GM21529 (cell line): Measurements from ENCODE around the gene C1QTNF1.

Experiments used
- ATAC-seq: cut with Tn5 transposase; IDR thresholded peaks from one replicate; pipeline ENCODE4 v1.9.1; 2021; ENCODE audit not compliant: unreplicated experiment

C1QTNF1 gene

DNA sequence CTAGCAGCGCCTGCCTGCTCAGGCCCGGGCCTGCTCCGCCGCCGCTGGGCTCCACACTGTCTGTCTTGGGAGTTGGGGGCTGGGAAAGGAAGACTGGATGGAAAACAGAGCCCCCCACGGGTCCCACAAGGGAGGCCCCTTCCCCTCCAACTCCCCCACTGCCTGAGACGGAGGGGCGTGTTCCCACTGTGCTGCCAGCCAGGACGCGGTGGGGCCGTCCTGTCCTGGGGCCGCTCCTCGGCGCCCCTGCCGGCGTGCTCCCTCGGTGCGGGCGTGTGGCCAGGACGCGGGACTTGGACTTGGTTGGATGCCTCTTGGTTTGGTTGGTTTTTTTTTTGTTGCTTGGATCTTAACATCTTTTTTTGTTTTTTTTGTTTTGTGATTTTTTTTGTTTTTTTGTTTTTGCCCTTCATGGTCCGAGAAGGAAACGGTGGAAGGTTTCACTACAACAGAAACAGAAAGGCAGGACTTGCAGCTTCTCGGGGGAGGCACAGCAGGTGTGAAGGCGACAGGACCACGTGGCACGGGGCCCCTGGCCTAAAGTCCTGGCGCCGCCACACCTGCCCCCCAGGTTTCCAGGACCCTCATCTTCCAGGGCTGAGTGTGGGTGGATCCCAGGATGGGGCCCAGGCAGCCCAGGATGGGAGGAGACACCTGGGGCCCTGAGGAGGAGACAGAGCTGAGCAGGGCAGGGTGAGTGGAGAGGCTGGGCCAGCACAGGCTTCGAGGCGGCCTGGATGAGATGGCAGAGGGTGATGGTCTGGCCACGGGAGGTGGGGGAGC lies 66.7 kb downstream of the C1QTNF1 start:
- ATAC-seq = no peak

DNA sequence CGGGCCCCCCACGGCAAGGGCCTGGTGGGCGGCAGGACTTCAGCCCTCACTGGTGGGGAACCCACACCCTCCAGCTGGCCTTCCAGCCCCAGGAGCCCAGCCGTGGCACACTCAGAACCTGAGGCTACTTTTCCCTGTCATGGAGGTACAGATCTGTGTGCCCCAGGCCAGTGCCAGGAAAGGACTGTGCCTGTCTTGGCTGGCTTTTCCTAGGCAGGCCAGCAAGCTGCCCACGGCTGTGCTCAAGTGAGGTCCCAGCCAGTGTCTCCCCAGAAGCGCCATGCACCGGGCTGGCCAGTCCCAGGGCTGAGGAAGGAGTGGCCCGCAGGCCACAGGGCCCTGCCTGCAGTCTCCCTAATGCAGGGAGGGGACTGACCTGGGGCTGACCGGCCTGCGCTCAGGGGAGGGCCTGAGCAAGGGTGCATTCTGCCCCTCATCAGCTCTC lies 67.3 kb downstream of the C1QTNF1 start:
- ATAC-seq = no peak

DNA sequence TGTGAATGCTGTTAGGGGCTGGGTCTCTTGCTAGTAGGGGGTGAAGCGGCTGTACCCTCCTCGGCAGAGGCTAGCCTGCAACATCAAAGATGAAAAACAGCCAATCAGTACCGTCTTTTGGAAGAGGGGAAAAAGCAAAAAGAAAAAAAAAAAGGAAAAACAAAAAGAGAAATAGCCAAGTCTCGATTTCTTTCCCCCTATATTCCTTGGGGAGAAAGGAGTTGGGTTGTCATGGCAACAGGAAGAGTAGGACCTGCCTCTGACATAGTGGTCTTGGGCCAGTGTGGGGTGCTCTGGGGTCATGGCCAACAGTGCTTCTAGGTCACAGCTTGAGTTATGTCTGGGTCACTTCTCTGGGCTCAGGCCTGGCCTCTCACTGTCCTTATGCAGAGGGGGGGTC lies 68.6 kb downstream of the C1QTNF1 start:
- ATAC-seq = no peak

DNA sequence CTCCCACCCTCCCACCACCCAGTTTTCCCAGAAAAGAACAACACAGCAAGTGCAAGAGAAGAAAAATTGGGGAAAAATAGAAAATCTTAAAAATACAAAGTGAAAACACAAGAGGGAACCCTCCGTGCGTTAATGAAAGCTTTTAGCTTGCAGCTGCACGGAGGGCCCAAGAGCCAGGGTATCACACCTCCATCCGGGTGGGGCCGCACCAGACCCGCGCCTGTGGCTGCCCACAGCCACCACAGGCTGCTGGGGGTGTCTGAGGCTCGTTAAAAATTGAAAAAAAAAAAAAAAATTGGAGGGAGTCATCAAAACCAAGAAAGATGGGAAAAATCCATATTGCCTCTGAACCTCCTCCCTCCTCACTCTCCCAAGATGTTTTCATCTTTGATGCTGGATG lies 69.3 kb downstream of the C1QTNF1 start:
- ATAC-seq = no peak

DNA sequence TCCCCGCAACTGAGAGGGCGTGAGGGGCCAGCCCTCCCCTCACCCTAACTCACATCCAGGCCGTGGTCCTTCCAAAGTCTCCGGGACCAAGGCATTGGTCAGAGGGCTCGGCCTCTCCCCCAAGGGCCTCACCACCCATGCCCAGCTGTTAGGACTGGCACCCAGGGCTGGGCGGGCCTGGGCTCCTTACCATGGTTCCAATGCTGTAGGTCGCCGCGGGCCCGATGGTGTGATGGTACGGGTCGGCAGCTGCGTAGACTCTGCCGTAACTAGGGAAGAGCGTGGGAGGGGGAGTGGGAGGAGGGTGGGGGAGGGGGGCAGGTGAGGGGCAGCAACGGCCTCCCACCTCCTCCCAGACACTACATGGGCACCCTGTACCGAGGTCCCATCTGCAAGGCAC lies 70.3 kb downstream of the C1QTNF1 start:
- ATAC-seq = no peak

DNA sequence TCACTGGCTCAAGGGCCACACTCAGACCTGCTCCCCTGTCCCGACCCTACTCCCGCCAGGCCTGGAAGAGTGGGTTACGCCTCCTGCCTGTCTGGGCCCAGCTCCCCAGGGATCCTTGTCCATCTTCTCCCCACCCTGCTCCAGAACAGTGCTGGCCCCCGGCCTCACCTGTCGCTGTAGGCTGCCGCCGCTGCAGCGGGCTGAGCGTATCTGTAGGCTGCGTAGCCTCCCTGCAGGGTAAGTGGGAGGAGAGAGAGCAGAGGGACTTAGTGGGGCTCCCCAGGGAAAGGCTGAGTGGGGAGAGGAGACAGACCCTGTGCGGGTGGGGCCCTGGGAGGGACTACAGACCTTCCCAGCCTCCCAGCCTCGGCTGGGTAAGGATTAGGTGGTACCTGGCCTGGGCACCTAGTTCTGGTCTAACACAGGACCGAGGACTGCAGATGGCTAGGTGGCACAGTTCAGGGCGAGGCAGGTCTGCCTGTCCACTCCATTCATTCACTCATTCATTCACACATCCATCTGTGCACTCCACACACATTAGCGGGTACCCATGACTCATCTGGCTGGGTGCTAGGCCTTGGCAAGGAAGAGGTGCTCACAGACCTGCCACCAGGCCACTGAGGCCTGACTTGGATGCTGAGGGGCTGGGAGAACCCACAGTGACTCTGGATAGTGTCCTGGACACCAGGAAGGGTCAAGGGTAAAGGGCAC lies 71.5 kb downstream of the C1QTNF1 start:
- no peak for ATAC-seq

DNA sequence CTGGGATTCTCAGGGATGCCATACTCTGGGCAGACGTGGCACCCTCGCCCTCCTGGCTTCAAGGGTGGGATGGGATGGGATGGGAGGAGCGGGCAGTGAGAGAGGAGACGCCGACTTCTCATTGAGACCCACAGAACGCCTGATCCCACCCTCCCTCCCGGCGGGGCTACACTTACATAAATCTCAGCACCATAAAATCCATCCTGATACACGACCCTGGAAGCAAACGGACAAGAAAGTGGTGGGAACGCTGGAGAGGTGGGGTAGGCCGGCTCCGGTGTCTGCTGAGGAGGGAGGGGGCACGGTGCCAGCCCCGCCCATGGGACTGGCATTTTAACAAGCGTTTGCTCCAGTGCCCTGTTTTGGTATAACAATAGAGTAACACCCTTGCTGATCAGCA lies 72.5 kb downstream of the C1QTNF1 start:
- ATAC-seq = no peak

DNA sequence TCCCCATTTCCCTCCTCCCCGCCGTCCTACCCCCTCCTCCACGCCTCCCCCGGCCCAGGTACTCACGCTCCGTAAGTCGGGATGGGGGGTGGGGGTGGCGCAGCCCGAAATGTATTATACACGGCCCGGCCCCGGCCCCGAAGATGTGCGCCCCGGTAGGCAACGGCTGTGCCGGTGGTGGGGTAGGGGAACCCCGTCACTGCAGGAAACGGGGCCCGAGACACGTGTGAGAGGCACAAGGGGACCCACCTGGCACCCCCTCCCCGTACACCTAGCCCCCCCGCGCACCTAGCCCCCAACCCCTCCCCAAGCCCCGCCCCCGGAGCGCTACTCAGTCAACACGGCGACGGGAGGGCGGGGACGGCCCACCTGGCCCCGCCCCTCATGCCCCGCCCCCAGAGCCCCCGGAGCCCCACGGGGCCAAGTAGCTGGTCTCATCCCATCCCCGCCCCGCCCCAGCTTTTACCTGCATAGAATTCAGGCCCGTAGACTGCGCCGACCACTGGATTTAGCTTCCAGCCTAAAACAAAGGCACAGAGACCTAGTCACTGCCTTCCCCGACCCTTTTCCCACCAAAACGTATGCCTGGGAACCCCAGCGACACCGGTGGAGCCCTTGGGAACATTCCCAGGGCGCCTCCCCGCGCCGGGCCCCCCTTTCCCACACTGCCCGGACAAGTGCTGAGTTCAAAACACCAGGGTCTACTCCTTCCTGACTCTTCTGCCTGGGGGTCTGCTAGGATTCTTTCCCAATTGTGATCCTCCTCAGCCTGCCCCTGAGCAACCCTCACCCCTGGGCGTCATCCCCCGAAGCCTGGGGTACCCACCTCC lies 73.5 kb downstream of the C1QTNF1 start:
- ATAC-seq = no peak

DNA sequence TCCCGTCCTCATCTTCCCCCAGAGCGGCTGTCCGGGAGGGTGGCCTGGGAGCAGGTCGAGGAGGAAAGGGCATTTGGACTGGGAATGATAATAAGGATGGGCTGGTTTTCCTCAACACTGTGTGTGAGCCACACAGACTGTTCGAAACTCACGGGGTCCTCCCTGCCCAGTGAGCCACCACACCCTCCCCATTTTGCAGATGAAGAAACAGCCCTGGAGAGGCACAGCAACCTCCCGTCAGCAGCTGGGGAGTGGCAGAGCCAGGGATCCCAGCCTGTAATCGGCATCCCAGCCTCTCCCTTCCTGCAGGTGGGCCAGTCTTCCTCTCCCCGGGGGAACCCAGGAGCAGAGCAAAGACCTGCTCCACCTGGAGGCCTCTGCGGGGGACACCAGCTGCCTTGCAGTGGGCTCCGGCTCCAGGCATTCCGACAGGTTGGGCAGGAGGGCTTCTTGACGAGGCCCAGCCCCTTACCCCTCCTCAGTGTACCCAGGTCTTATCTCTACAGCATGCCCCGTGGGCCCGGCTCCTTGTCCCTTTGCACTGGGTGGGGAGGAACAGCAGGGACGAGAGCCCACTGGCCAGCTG lies 74.4 kb downstream of the C1QTNF1 start:
- no peak for ATAC-seq
